SK-N-MC (cell line): ENCODE measurements around the gene FAHD2B.
"Not testable (repeated sequence)": the region's sequence is repeated elsewhere in the genome, so short reads cannot be mapped to it uniquely, and the experiment has no call there.

ENCODE experiments used
- EZH2 ChIP-seq: fragments of 200-600 bp; sonication (generic); IDR thresholded peaks from one replicate; pipeline ENCODE4 v1.6.1; 2017; ENCODE audit warnings: antibody characterized with exemption
- FOXP2 ChIP-seq: optimal IDR thresholded peaks from 2 replicates; pipeline ENCODE3; 2011; ENCODE audit warnings: mild to moderate bottlenecking, moderate library complexity; ENCODE audit not compliant: insufficient read depth; ENCODE audit errors: extremely low read length, control extremely low read depth
- POLR2AphosphoS5 ChIP-seq: IDR thresholded peaks from 2 replicates; pipeline ENCODE4 v1.6.1; 2012; ENCODE audit warnings: mild to moderate bottlenecking, low read depth, low read length, borderline replicate concordance

GRCh38 chr2:97050032-97050431, 44.6 kb downstream of the FAHD2B start:
- not testable (repeated sequence) for TF ChIP-seq POLR2AphosphoS5, EZH2, FOXP2
